Activated CD8-positive, alpha-beta memory T cell treated with anti-CD3 and anti-CD28 coated beads, Interleukin-2, amount 50 U/mL, for 1 hour (primary cell): Measurements from ENCODE around the gene VAMP8.
"Not testable (repeated sequence)": the region's sequence is repeated elsewhere in the genome, so short reads cannot be mapped to it uniquely, and the experiment has no call there.

Source experiments
- DNase-seq: peaks from one replicate; pipeline ENCODE4 v3.0.0-alpha.2; 2020; ENCODE audit errors: extremely low read depth

The VAMP8 gene

GRCh38 chr2:85598594-85599340 lies 21.4 kb downstream of the VAMP8 start:
- DNase-seq, result no peak

- DNase-seq, result no peak
These were observed 22.3 kb downstream of the VAMP8 start for GRCh38 chr2:85599468-85600234.

- no peak for DNase-seq
These were observed 22.8 kb downstream of the VAMP8 start for GRCh38 chr2:85600235-85600575.

GRCh38 chr2:85600951-85601770 lies 23.8 kb downstream of the VAMP8 start:
- DNase-seq, result no peak

GRCh38 chr2:85601771-85602475 lies 24.5 kb downstream of the VAMP8 start:
- no peak for DNase-seq

GRCh38 chr2:85602476-85603234 lies 25.3 kb downstream of the VAMP8 start, which contains the start of gene TMEM150A:
Gene TMEM150A, minus strand, starts transcription at chr2:85602698. Its CDS starts 750 bp downstream, at chr2:85601948.
- peak; percentile 32 for DNase-seq

GRCh38 chr2:85604133-85604444 lies 26.7 kb downstream of the VAMP8 start:
- not testable (repeated sequence) for DNase-seq

- DNase-seq, result no peak
These were observed 27.4 kb downstream of the VAMP8 start for GRCh38 chr2:85604568-85605339.

- DNase-seq, result no peak
These were observed 28.2 kb downstream of the VAMP8 start for GRCh38 chr2:85605406-85606115.

- no peak for DNase-seq
These were observed 28.7 kb downstream of the VAMP8 start for GRCh38 chr2:85606116-85606455.

GRCh38 chr2:85607268-85608215 lies 30.2 kb downstream of the VAMP8 start:
- DNase-seq, result no peak

- DNase-seq, result no peak
These were observed 33.9 kb downstream of the VAMP8 start for GRCh38 chr2:85611217-85611704.

GRCh38 chr2:85611705-85612587 lies 34.6 kb downstream of the VAMP8 start, which contains the start of gene C2orf68:
Gene C2orf68, minus strand, starts transcription at chr2:85612066. Its CDS starts 82 bp downstream, at chr2:85611984.
- peak; percentile 36 for DNase-seq

- no peak for DNase-seq
These were observed 36.5 kb downstream of the VAMP8 start for GRCh38 chr2:85613717-85614515.

GRCh38 chr2:85614757-85615156 lies 37.4 kb downstream of the VAMP8 start:
- not testable (repeated sequence) for DNase-seq

GRCh38 chr2:85615413-85615728 lies 38.0 kb downstream of the VAMP8 start:
- no peak for DNase-seq

GRCh38 chr2:85617723-85618122 lies 40.3 kb downstream of the VAMP8 start:
- DNase-seq, result not testable (repeated sequence)
